GM13977 (cell line): Measurements from ENCODE around the gene ENO3.

ENCODE experiments used
- DNase-seq: peaks from one replicate; pipeline ENCODE4 v3.0.0; 2012; ENCODE audit warnings: low spot score
- CTCF ChIP-seq: IDR thresholded peaks from 2 replicates; pipeline ENCODE4 v1.5.1; 2012; ENCODE audit warnings: mild to moderate bottlenecking, control low read depth; ENCODE audit not compliant: insufficient read depth; ENCODE audit errors: extremely low read depth, missing control alignments
- in situ Hi-C: fragments of 300-500 bp; cut with MboI; formaldehyde crosslinking; loops from one replicate; pipeline ENCODE4 v1.12.0; 2022; ENCODE audit warnings: low sequenced_read_pairs, low pct_unique_long_range_greater_than_20kb, mixed read lengths, inconsistent platforms; ENCODE audit not compliant: unreplicated experiment

Gene ENO3

GRCh38 chr17:4986403-4986802 lies 35.5 kb downstream of the ENO3 start:
- in situ Hi-C loops: no loop called here
- DNase-seq: no peak
- TF ChIP-seq CTCF: no peak

GRCh38 chr17:4986951-4987766 lies 36.2 kb downstream of the ENO3 start, which contains the start of gene CAMTA2:
TSS of gene CAMTA2 (minus strand) at chr17:4987675. CDS start at chr17:4986222, 1,453 bp downstream.
- TF ChIP-seq CTCF: peak; percentile 69
- DNase-seq: peak; percentile 89
- in situ Hi-C loops: no loop called here

GRCh38 chr17:4987767-4988567 lies 37.0 kb downstream of the ENO3 start:
- TF ChIP-seq CTCF: no peak
- in situ Hi-C loops: no loop called here
- no peak for DNase-seq

- DNase-seq: no peak
- in situ Hi-C loops: no loop called here
- no peak for TF ChIP-seq CTCF
Measured at GRCh38 chr17:4994081-4994595, 43.2 kb downstream of the ENO3 start.

GRCh38 chr17:4997302-4998026 lies 46.5 kb downstream of the ENO3 start, which contains the start of the genes INCA1 and KIF1C:
TSS of gene INCA1 (minus strand) at chr17:4997522. CDS start at chr17:4994437, 3,085 bp downstream.
TSS of gene KIF1C (plus strand) at chr17:4997950. CDS start at chr17:5000247, 2,297 bp downstream.
- in situ Hi-C loops: no loop called here
- no peak for TF ChIP-seq CTCF
- peak; percentile 100 for DNase-seq
